Spleen (tissue), 11 donors: ENCODE measurements around the gene CACNA2D2. TPM values are rescaled to one million over a fixed set of nuclear protein-coding genes. Genes with fewer than 3 reads are reported as not detected.
A peak's percentile ranks its signal among the peaks of the same experiment; 100 is the strongest.

Experiments used
- DNase-seq: peaks from one replicate; pipeline ENCODE4 v3.0.0-alpha.2; 2020
- H3K27ac ChIP-seq, 8 donors: fragments of 200-600 bp; sonication (generic) in 7 of 8; 1 replicate in 4 of 8; 2 replicates in 4 of 8; pipeline versions ENCODE4 v1.5.0 to v1.8.0; 2016 to 2021; ENCODE audit warnings: inconsistent platforms in 4 of 8, mild to moderate bottlenecking in 4 of 8, moderate library complexity in 1 of 8
- H3K27me3 ChIP-seq, 7 donors: fragments of 200-600 bp; sonication (generic) in 6 of 7; replicated peaks in 1 of 7; 1 replicate in 4 of 7; 2 replicates in 3 of 7; pipeline versions ENCODE4 v1.5.0 to v1.8.0; 2016 to 2021; ENCODE audit warnings: inconsistent platforms in 3 of 7, mild to moderate bottlenecking in 1 of 7
- H3K36me3 ChIP-seq, 6 donors: fragments of 200-600 bp; sonication (generic) in 5 of 6; 1 replicate in 4 of 6; 2 replicates in 2 of 6; pipeline versions ENCODE4 v1.5.0 to v1.8.0; 2016 to 2021; ENCODE audit warnings: inconsistent platforms in 2 of 6
- H3K4me1 ChIP-seq, 6 donors: fragments of 200-600 bp; sonication (generic) in 5 of 6; 1 replicate in 3 of 6; 2 replicates in 3 of 6; pipeline versions ENCODE4 v1.5.0 to v1.8.0; 2016 to 2021; ENCODE audit warnings: inconsistent platforms in 3 of 6
- H3K4me3 ChIP-seq, 8 donors: fragments of 200-600 bp; sonication (generic) in 7 of 8; 1 replicate in 4 of 8; 2 replicates in 4 of 8; pipeline versions ENCODE4 v1.5.0 to v1.8.0; 2016 to 2021; ENCODE audit warnings: inconsistent platforms in 4 of 8, mild to moderate bottlenecking in 4 of 8, moderate library complexity in 2 of 8
- H3K9me3 ChIP-seq, 8 donors: fragments of 200-600 bp; sonication (generic) in 7 of 8; 1 replicate in 4 of 8; 2 replicates in 4 of 8; pipeline versions ENCODE4 v1.5.0 to v1.8.0; 2016 to 2021; ENCODE audit warnings: inconsistent platforms in 4 of 8
- POLR2A ChIP-seq, 3 donors: fragments of 450-650 bp; IDR thresholded peaks; one replicate each; pipeline ENCODE4 v1.5.1; 2017; ENCODE audit warnings: antibody characterized with exemption in 3 of 3, mild to moderate bottlenecking in 1 of 3
- POLR2AphosphoS5 ChIP-seq, 3 donors: sonication (generic); formaldehyde crosslinking; IDR thresholded peaks; one replicate each; pipeline ENCODE4 v1.5.1; 2017; ENCODE audit warnings: antibody characterized with exemption in 3 of 3
- WGBS, 5 donors: extraction: QIAGEN DNeasy Blood & Tissue Kit in 3 of 5; methylation state at CpG; one replicate each; pipeline versions ENCODE4 v1.1.5 to v1.1.7; 2013 to 2018; 5-methylcytosine and 5-hydroxymethylcytosine counted together
- intact Hi-C: fragments of 100-400 bp; cut with DNase I; formaldehyde crosslinking; loops from one replicate; pipeline ENCODE4 v1.15.0; 2023; ENCODE audit warnings: low total_unique reads
- polyA plus RNA-seq, 3 donors: library from polyadenylated mRNA; stranded (reverse); fragments of 200-250 nt; gene quantifications; one replicate each; pipeline ENCODE4 v1.2.1, GENCODE V29; 2013
- total RNA-seq, 7 donors: library from RNA; depleted of rRNA in 3 of 7; stranded (reverse); fragments of >200 nt in 3 of 7; fragmentation: NEBNext Ultra II Directional in 4 of 7; extraction: Animal tissue kit (Norgen Biotek cat#: 25700) in 4 of 7; gene quantifications; one replicate each; pipeline versions ENCODE4 v1.1.0 to v1.2.1, GENCODE V29; 2016 to 2021
- TF ChIP-seq, protein P1 (sequence below), 11 experiments: fragments of 200-600 bp in 7 of 11; fragments of 450-650 bp in 4 of 11; sonication (generic) in 4 of 11; IDR thresholded peaks in 8 of 11; conservative IDR thresholded peaks in 3 of 11; 1 replicate in 7 of 11; 2 replicates in 4 of 11; pipeline versions ENCODE4 v1.4.0 to v1.8.0; 2016 to 2021; ENCODE audit warnings: antibody characterized with exemption in 11 of 11, inconsistent platforms in 4 of 11, mild to moderate bottlenecking in 1 of 11
- donor health status: healthy with polysubstance abuse.
- donor health status: DM: no; HTN: no; CAD: no; lungs with moderate emphysema.
- donor health status: DM: no; HTN: no; CAD: no.
- donor health status: Bipolar disorder and iron deficiency.
- donor health status: healthy.
- donor health status: DM: no; HTN: no; CAD: no.
- donor health status: DM: yes; HTN: yes; CAD: no.

Gene CACNA2D2
- total and polyA plus RNA-seq, 10 donors, result 0.24 to 3.2 (median 1.2) TPM

DNA sequence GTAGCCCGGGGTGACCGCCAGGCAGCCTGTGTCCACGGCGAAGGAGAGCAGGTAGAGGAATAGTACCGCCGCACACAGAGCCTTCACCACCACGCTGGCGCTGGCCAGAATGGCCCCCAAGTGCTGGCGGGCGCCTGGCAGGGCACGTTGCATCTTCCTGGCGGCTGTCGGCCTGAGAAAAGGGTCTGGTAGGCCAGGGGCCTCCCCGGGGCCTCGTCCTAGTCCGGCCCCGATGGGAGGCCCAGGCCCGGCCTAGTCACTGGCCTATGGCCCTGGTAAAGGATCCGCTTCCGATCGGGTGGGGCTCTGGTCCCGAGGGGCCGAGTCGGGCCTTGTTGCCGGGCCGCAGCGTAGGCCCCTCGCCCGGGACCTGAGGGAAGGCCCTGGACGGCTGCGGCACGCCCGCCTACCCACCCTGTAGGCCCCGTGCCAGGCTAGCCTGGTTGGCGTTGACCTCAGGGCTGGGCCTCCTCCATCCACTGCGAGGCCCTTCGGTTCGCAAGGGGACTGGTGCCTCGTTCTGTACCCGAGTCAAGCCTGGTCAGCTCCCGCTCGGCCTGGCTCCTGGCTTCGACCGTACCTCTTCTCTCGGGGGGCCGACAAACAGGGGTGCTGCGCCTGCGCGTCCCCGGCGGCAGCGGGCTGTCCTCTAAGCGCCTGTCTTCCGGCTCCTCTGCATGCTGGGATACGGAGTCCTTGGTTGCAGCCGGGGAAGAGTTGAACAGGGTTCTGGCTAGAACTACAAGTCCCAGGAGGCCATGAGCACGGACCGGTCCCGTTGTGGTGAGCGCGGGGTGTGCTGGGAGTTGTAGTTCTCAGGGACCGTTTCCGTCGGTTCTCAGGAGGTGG lies 144.3 kb downstream of the CACNA2D2 start, which contains the start of gene TMEM115:
TMEM115 (minus strand) TSS at position 611 of the 849 bp plus-strand sequence; CDS start at position 153, 458 bp downstream.
- intact Hi-C loops, result no loop called here
- H3K27ac ChIP-seq, result peak within 1 kb of the TSS; percentile 70 to 93 (median 89)
- TF ChIP-seq POLR2AphosphoS5 (IDR thresholded peaks at IDR 0.05) (peak; percentile 91 to 95 (median 93)), POLR2A (IDR thresholded peaks at IDR 0.05) (peak in 2 of 3 donors; percentile 12 to 54)
- TF ChIP-seq, protein P1, sequence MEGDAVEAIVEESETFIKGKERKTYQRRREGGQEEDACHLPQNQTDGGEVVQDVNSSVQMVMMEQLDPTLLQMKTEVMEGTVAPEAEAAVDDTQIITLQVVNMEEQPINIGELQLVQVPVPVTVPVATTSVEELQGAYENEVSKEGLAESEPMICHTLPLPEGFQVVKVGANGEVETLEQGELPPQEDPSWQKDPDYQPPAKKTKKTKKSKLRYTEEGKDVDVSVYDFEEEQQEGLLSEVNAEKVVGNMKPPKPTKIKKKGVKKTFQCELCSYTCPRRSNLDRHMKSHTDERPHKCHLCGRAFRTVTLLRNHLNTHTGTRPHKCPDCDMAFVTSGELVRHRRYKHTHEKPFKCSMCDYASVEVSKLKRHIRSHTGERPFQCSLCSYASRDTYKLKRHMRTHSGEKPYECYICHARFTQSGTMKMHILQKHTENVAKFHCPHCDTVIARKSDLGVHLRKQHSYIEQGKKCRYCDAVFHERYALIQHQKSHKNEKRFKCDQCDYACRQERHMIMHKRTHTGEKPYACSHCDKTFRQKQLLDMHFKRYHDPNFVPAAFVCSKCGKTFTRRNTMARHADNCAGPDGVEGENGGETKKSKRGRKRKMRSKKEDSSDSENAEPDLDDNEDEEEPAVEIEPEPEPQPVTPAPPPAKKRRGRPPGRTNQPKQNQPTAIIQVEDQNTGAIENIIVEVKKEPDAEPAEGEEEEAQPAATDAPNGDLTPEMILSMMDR (IDR thresholded peaks at IDR 0.05 in 8 of 11, conservative IDR thresholded peaks at IDR 0.05 in 3 of 11), result peak in 1 of 11 experiments; percentile 23
- WGBS, 5 donors, result 1 to 4% (median 2%) methylated on average over 19 to 64 of the region's 64 CpGs
- peak; percentile 99 for DNase-seq
- no peaks in the 10 kb centered on the region for H3K9me3 ChIP-seq
- H3K4me1 ChIP-seq, result peaks cover 29 to 60% (median 48%) of the 10 kb centered on the region in 6 donors
- peak within 1 kb of the TSS; percentile 61 to 97 (median 86) for H3K4me3 ChIP-seq
- no peaks in the 10 kb centered on the region for H3K27me3 ChIP-seq
- peaks cover 0 to 45% (median 24%) of the 10 kb centered on the region in 6 donors for H3K36me3 ChIP-seq

DNA sequence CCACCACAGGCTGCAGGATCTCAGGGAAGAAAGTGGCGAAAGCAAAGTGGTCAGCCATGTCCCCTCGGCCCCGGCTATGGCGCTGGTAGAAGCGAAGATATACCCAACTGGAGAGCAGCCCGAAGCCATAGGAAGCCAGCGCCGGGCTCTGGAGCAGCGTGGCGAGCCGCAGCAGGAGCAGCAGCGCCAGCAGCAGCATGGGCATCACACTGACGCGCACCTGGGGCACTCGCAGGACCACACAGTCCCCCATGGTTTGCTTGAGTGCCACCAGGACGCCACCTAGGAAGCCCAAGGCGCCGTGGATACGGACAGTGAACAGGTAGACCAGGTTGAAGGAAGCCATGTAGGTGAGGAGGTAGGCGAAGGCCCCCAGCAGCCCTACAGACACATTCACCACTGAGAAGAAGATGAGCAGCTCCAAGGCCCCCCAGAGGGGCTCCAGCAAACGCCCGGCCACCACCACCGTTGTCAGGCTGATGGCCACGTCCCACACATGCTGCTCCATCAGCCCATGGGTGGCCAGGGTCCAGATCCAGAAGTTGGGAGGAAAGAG lies 145.0 kb downstream of the CACNA2D2 start:
- peaks cover 0 to 52% (median 31%) of the 10 kb centered on the region in 6 donors for H3K36me3 ChIP-seq
- intact Hi-C loops, result no loop called here
- H3K9me3 ChIP-seq, result no peaks in the 10 kb centered on the region
- DNase-seq, result peak; percentile 84
- H3K27ac ChIP-seq, result peak overlapping the region; percentile 70 to 93 (median 89)
- peaks cover 29 to 65% (median 51%) of the 10 kb centered on the region in 6 donors for H3K4me1 ChIP-seq
- TF ChIP-seq POLR2A (IDR thresholded peaks at IDR 0.05) (no peak), POLR2AphosphoS5 (IDR thresholded peaks at IDR 0.05) (no peak)
- TF ChIP-seq, protein P1 (IDR thresholded peaks at IDR 0.05 in 8 of 11, conservative IDR thresholded peaks at IDR 0.05 in 3 of 11), result no peak
- H3K27me3 ChIP-seq, result no peaks in the 10 kb centered on the region
- WGBS, 5 donors, result 59 to 71% (median 62%) methylated on average over 17 to 24 of the region's 24 CpGs
- peak overlapping the region; percentile 61 to 97 (median 86) for H3K4me3 ChIP-seq

DNA sequence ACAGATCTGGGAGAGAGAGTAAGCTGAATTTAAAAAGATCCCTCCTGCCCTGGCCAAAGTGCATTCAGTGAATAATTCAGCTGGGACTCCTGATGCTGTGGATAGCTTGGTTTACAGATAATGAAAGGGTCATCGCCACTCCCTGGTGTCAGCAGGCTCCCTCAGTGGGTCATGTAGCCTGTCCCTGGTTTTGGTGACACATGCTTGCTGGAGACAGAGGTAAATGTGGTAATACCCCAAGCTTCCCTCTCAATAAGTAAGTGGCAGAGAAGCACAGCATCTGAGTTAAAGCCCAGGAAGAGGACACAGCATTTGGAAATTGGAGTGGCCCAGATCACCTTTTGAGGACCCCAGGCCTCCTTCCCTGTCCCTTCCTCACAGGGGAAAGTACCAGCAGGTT lies 146.0 kb downstream of the CACNA2D2 start:
- H3K4me1 ChIP-seq, result peaks cover 29 to 74% (median 57%) of the 10 kb centered on the region in 6 donors
- H3K27ac ChIP-seq, result peak overlapping the region in 5 of 8 donors; percentile 15 to 92 (median 90)
- no peaks in the 10 kb centered on the region for H3K27me3 ChIP-seq
- intact Hi-C loops, result no loop called here
- TF ChIP-seq POLR2AphosphoS5 (IDR thresholded peaks at IDR 0.05) (no peak), POLR2A (IDR thresholded peaks at IDR 0.05) (no peak)
- TF ChIP-seq, protein P1 (IDR thresholded peaks at IDR 0.05 in 8 of 11, conservative IDR thresholded peaks at IDR 0.05 in 3 of 11), result no peak
- DNase-seq, result no peak
- peak overlapping the region; percentile 61 to 97 (median 86) for H3K4me3 ChIP-seq
- H3K36me3 ChIP-seq, result peaks cover 0 to 62% (median 38%) of the 10 kb centered on the region in 6 donors
- 60 to 94% (median 73%) methylated on average over 1 of the region's 1 CpG for WGBS, 5 donors
- H3K9me3 ChIP-seq, result no peaks in the 10 kb centered on the region
